Measurements from ENCODE around the gene HOXC11.

DNA sequence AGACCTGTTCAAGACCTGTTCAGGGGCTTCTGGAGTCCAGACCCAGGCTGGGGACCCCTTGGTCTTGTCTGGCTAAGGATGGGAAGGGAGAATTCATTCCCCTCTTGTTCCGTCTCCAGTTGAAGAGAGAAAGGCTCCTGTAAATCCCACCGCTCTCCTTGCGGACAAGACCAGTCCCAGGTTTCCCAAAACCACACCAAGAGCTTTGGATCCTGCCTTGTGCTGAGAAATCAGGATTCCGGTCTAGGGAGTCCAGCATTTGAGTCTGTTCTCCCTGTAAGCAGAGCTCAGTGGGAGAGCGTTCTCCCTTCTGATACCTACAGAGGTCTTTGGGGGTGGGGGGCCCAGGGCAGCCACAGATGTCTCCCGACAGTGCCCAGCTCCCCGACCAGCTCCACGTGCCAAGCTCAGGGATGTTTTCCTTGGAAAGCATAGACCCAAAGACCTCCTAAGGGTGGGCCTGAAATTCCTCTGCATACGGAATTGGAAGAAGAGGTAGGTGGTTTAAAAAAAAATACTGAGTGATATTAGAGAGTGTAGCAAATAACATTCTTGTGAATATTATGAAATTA, 32.4 kb upstream of the HOXC11 start:
- TF ChIP-seq, protein P1, sequence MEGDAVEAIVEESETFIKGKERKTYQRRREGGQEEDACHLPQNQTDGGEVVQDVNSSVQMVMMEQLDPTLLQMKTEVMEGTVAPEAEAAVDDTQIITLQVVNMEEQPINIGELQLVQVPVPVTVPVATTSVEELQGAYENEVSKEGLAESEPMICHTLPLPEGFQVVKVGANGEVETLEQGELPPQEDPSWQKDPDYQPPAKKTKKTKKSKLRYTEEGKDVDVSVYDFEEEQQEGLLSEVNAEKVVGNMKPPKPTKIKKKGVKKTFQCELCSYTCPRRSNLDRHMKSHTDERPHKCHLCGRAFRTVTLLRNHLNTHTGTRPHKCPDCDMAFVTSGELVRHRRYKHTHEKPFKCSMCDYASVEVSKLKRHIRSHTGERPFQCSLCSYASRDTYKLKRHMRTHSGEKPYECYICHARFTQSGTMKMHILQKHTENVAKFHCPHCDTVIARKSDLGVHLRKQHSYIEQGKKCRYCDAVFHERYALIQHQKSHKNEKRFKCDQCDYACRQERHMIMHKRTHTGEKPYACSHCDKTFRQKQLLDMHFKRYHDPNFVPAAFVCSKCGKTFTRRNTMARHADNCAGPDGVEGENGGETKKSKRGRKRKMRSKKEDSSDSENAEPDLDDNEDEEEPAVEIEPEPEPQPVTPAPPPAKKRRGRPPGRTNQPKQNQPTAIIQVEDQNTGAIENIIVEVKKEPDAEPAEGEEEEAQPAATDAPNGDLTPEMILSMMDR (IDR thresholded peaks at IDR 0.05) = no peak
- TF ChIP-seq POLR2AphosphoS5 (IDR thresholded peaks at IDR 0.05) = no peak
- no peak for TF ChIP-seq POLR2A (IDR thresholded peaks at IDR 0.05)

Data from transverse colon (tissue), 4 donors.